K562 (cell line): ENCODE measurements around the gene TTC21A. TPM values are rescaled to one million over a fixed set of nuclear protein-coding genes. Genes with fewer than 3 reads are reported as not detected.

Experiments
- EHMT2 ChIP-seq: fragments of 450-650 bp; IDR thresholded peaks from 2 replicates; pipeline ENCODE4 v1.6.1; 2018; ENCODE audit warnings: antibody characterized with exemption
- ETV1 ChIP-seq: fragments of 450-650 bp; conservative IDR thresholded peaks from 2 replicates; pipeline ENCODE4 v1.6.1; 2016; ENCODE audit warnings: missing genetic modification characterization, control low read depth, low read depth, missing compliant biosample characterization
- LARP7 ChIP-seq: fragments of 450-650 bp; IDR thresholded peaks from 2 replicates; pipeline ENCODE4 v1.6.1; 2016
- MAFG ChIP-seq: fragments of 450-650 bp; conservative IDR thresholded peaks from 2 replicates; pipeline ENCODE4 v1.6.1; 2016; ENCODE audit warnings: missing genetic modification characterization, missing compliant biosample characterization
- NFXL1 ChIP-seq: fragments of 450-650 bp; formaldehyde crosslinking; IDR thresholded peaks from 2 replicates; pipeline ENCODE4 v1.4.0; 2021; ENCODE audit warnings: mild to moderate bottlenecking
- NR4A1 ChIP-seq, 2 experiments: fragments of 250-450 bp in 1 of 2; fragments of 450-650 bp in 1 of 2; sonication (Bioruptor Pico) in 1 of 2; IDR thresholded peaks; 2 replicates each; pipeline versions ENCODE4 v1.4.0 to v1.6.1; 2016 to 2020; ENCODE audit warnings: mild to moderate bottlenecking in 2 of 2, missing compliant biosample characterization in 1 of 2, missing genetic modification characterization in 1 of 2, moderate library complexity in 1 of 2
- POLR2B ChIP-seq: fragments of 450-650 bp; IDR thresholded peaks from 2 replicates; pipeline ENCODE4 v1.6.1; 2018; ENCODE audit warnings: low read depth; ENCODE audit not compliant: partially characterized antibody
- POLR3G ChIP-seq: IDR thresholded peaks from 2 replicates; pipeline ENCODE4 v1.6.1; 2011; ENCODE audit not compliant: insufficient read length, insufficient replicate concordance; ENCODE audit errors: extremely low read depth
- SAFB2 ChIP-seq: fragments of 200-400 bp; formaldehyde crosslinking; IDR thresholded peaks from 2 replicates; pipeline ENCODE4 v1.6.1; 2018; ENCODE audit warnings: borderline replicate concordance, low read length, low read depth, moderate library complexity; ENCODE audit not compliant: severe bottlenecking
- TRIM24 ChIP-seq, 2 experiments: fragments of 450-650 bp; IDR thresholded peaks; 2 replicates each; pipeline ENCODE4 v1.6.1; 2016
- ZBTB7A ChIP-seq: IDR thresholded peaks from 2 replicates; pipeline ENCODE4 v1.6.1; 2011; ENCODE audit warnings: low read depth, mild to moderate bottlenecking, low read length, moderate library complexity, borderline replicate concordance; ENCODE audit not compliant: control insufficient read depth
- ZNF232 ChIP-seq: sonication (generic); formaldehyde crosslinking; IDR thresholded peaks from 2 replicates; pipeline ENCODE4 v1.8.0; 2022; ENCODE audit warnings: mild to moderate bottlenecking, missing genetic modification reagents
- ZNF699 ChIP-seq: fragments of 250-450 bp; sonication (Bioruptor Pico); IDR thresholded peaks from 2 replicates; pipeline ENCODE4 v1.8.0; 2021; ENCODE audit warnings: mild to moderate bottlenecking, moderate library complexity; ENCODE audit not compliant: insufficient replicate concordance
- ZNF778 ChIP-seq: fragments of 450-650 bp; formaldehyde crosslinking; IDR thresholded peaks from 2 replicates; pipeline ENCODE4 v1.4.0; 2020; ENCODE audit warnings: mild to moderate bottlenecking, moderate library complexity
- polyA plus RNA-seq, 8 experiments: library from polyadenylated mRNA; depleted of rRNA in 4 of 8; stranded (reverse) in 5 of 8; unstranded in 3 of 8; fragments of >200 nt; fragmentation: Nextera tagmentation in 2 of 8; fragmentation: Illumina TruSeq in 1 of 8; extraction: Ambion mirVana in 2 of 8; extraction: Trizol in 1 of 8; gene quantifications; 2 replicates each; pipeline versions ENCODE4 v1.2.1 to v1.2.3, GENCODE V29; 2011 to 2014; ENCODE audit warnings: inconsistent platforms in 1 of 8, missing spikeins in 1 of 8
- total RNA-seq, 7 experiments: library from RNA; depleted of rRNA in 6 of 7; stranded (reverse); fragments of >200 nt in 6 of 7; fragmentation: Illumina TruSeq in 2 of 7; extraction: Trizol in 2 of 7; gene quantifications; 2 replicates each; pipeline versions ENCODE4 v1.2.1 to v1.2.3, GENCODE V29; 2011 to 2021; ENCODE audit warnings: low replicate concordance in 1 of 7
- TF ChIP-seq, protein P1 (sequence below): sonication (generic); formaldehyde crosslinking; IDR thresholded peaks from 2 replicates; pipeline ENCODE4 v1.8.1; 2023; ENCODE audit warnings: mild to moderate bottlenecking, missing genetic modification reagents
- TF ChIP-seq, protein P2 (sequence below): fragments of 450-650 bp; formaldehyde crosslinking; IDR thresholded peaks from 2 replicates; pipeline ENCODE4 v1.4.0; 2022; ENCODE audit warnings: mild to moderate bottlenecking, moderate library complexity
- TF ChIP-seq, protein P3 (sequence below): sonication (generic); formaldehyde crosslinking; IDR thresholded peaks from 2 replicates; pipeline ENCODE4 v1.9.0; 2022; ENCODE audit warnings: mild to moderate bottlenecking, missing genetic modification reagents
- TF ChIP-seq, protein P4 (sequence below): fragments of 250-450 bp; sonication (Bioruptor Pico); IDR thresholded peaks from 2 replicates; pipeline ENCODE4 v1.5.0; 2021

TTC21A gene
- total and polyA plus RNA-seq, 9 of the 15 experiments (the other 6 are each of a cell fraction or from before 2014, with no cell fraction given), result 0.22 to 1.4 (median 0.70) TPM

DNA sequence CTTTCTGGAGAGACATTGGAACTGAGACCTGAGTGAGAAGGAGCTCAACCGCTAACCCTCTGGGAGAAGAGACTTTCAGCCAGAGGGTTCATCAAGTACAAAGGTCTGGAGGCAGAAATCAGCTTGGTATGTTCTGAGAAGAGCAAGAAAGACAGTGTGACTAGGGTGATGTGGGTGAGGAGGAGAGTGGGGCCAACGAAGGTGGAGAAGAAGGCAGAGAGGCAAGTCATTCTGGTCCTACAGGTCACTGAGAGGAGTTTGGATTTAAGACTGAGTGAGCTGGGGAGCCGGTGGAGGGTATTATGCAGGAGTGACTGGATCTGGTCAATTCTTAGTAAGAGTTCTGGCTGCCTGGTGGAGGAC, 72.7 kb downstream of the TTC21A start (continued):
- TF ChIP-seq, protein P1, sequence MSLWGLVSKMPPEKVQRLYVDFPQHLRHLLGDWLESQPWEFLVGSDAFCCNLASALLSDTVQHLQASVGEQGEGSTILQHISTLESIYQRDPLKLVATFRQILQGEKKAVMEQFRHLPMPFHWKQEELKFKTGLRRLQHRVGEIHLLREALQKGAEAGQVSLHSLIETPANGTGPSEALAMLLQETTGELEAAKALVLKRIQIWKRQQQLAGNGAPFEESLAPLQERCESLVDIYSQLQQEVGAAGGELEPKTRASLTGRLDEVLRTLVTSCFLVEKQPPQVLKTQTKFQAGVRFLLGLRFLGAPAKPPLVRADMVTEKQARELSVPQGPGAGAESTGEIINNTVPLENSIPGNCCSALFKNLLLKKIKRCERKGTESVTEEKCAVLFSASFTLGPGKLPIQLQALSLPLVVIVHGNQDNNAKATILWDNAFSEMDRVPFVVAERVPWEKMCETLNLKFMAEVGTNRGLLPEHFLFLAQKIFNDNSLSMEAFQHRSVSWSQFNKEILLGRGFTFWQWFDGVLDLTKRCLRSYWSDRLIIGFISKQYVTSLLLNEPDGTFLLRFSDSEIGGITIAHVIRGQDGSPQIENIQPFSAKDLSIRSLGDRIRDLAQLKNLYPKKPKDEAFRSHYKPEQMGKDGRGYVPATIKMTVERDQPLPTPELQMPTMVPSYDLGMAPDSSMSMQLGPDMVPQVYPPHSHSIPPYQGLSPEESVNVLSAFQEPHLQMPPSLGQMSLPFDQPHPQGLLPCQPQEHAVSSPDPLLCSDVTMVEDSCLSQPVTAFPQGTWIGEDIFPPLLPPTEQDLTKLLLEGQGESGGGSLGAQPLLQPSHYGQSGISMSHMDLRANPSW (CRISPR knock-in tag), result no peak
- TF ChIP-seq POLR3G (no peak), SAFB2 (no peak), ZNF778 (CRISPR knock-in tag) (no peak), ZNF232 (no peak), POLR2B (no peak), EHMT2 (no peak), ZBTB7A (no peak), LARP7 (peak; percentile 82; the same call in 1 of the 2 replicates), TRIM24 (IDR thresholded peaks at IDR 0.05) (no peak), NFXL1 (no peak), NR4A1 (CRISPR knock-in tag; IDR thresholded peaks at IDR 0.05) (no peak), NR4A1 (tag; IDR thresholded peaks at IDR 0.05) (no peak), ZNF699 (CRISPR knock-in tag) (no peak), MAFG (tag) (no peak), ETV1 (tag) (0 out of 2 replicates have a peak, but pooled peaks have one; percentile 5)
- TF ChIP-seq, protein P2, sequence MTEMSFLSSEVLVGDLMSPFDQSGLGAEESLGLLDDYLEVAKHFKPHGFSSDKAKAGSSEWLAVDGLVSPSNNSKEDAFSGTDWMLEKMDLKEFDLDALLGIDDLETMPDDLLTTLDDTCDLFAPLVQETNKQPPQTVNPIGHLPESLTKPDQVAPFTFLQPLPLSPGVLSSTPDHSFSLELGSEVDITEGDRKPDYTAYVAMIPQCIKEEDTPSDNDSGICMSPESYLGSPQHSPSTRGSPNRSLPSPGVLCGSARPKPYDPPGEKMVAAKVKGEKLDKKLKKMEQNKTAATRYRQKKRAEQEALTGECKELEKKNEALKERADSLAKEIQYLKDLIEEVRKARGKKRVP (CRISPR knock-in tag), result no peak
- TF ChIP-seq, protein P3, sequence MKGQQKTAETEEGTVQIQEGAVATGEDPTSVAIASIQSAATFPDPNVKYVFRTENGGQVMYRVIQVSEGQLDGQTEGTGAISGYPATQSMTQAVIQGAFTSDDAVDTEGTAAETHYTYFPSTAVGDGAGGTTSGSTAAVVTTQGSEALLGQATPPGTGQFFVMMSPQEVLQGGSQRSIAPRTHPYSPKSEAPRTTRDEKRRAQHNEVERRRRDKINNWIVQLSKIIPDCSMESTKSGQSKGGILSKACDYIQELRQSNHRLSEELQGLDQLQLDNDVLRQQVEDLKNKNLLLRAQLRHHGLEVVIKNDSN (CRISPR knock-in tag), result 0 out of 2 replicates have a peak, but pooled peaks have one; percentile 24
- TF ChIP-seq, protein P4, sequence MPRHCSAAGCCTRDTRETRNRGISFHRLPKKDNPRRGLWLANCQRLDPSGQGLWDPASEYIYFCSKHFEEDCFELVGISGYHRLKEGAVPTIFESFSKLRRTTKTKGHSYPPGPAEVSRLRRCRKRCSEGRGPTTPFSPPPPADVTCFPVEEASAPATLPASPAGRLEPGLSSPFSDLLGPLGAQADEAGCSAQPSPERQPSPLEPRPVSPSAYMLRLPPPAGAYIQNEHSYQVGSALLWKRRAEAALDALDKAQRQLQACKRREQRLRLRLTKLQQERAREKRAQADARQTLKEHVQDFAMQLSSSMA (CRISPR knock-in tag), result no peak
